Measurements from ENCODE around the gene FBXL19.

FBXL19 gene

GRCh38 chr16:30895627-30896260 is 27.6 kb upstream of the FBXL19 start:
- DNase-seq (ENCODE audit: low read depth in 3 of 3), result no peak

- no peak for DNase-seq (ENCODE audit: low read depth in 3 of 3)
These were observed 27.0 kb upstream of the FBXL19 start, which contains the start of gene CTF1 for GRCh38 chr16:30896261-30896888. Gene CTF1 (plus strand): TSS chr16:30896614. CDS start chr16:30896644, 30 bp downstream.

GRCh38 chr16:30896889-30897733 is 26.3 kb upstream of the FBXL19 start:
- DNase-seq (ENCODE audit: low read depth in 3 of 3), result peak; percentile 61 to 67 (median 65)

- no peak for DNase-seq (ENCODE audit: low read depth in 3 of 3)
These were observed 23.6 kb upstream of the FBXL19 start for GRCh38 chr16:30899794-30900193.

- DNase-seq (ENCODE audit: low read depth in 3 of 3), result no peak
These were observed 22.8 kb upstream of the FBXL19 start for GRCh38 chr16:30900588-30900987.

GRCh38 chr16:30901201-30902028 is 22.0 kb upstream of the FBXL19 start:
- DNase-seq (ENCODE audit: low read depth in 3 of 3), result no peak

- DNase-seq (ENCODE audit: low read depth in 3 of 3), result peak in 1 of 3 experiments; percentile 54
These were observed 21.1 kb upstream of the FBXL19 start for GRCh38 chr16:30902029-30902972.

GRCh38 chr16:30903002-30903401 is 20.4 kb upstream of the FBXL19 start:
- no peak for DNase-seq (ENCODE audit: low read depth in 3 of 3)

- DNase-seq (ENCODE audit: low read depth in 3 of 3), result no peak
These were observed 19.8 kb upstream of the FBXL19 start for GRCh38 chr16:30903596-30903995.

- DNase-seq (ENCODE audit: low read depth in 3 of 3), result no peak
These were observed 19.1 kb upstream of the FBXL19 start for GRCh38 chr16:30904114-30904780.

GRCh38 chr16:30907064-30907463 is 16.3 kb upstream of the FBXL19 start:
- DNase-seq (ENCODE audit: low read depth in 3 of 3), result no peak

- DNase-seq (ENCODE audit: low read depth in 3 of 3), result no peak
These were observed 12.8 kb upstream of the FBXL19 start for GRCh38 chr16:30910427-30911029.

GRCh38 chr16:30912794-30913412 is 10.5 kb upstream of the FBXL19 start:
- DNase-seq (ENCODE audit: low read depth in 3 of 3), result no peak

- no peak for DNase-seq (ENCODE audit: low read depth in 3 of 3)
These were observed 8.5 kb upstream of the FBXL19 start for GRCh38 chr16:30914830-30915229.

- DNase-seq (ENCODE audit: low read depth in 3 of 3), result no peak
These were observed 4.8 kb upstream of the FBXL19 start for GRCh38 chr16:30918614-30919013.

GRCh38 chr16:30920891-30921290 is 2.5 kb upstream of the FBXL19 start:
- no peak for DNase-seq (ENCODE audit: low read depth in 3 of 3)

GRCh38 chr16:30921459-30921747 is 2.0 kb upstream of the FBXL19 start:
- DNase-seq (ENCODE audit: low read depth in 3 of 3), result no peak

- DNase-seq (ENCODE audit: low read depth in 3 of 3), result peak; percentile 78 to 79 (median 79)
These were observed 1.5 kb upstream of the FBXL19 start for GRCh38 chr16:30921748-30922419.

All from stimulated activated CD4-positive, alpha-beta T cell treated with anti-CD3 and anti-CD28 coated beads, TNF-alpha, amount 100 ng/mL, for 4 hours (primary cell).